ENCODE data around the gene DLX5. TPM values are rescaled to one million over a fixed set of nuclear protein-coding genes. Genes with fewer than 3 reads are reported as not detected.

The DLX5 gene
- polyA plus RNA-seq, 1 experiment = not detected

DNA sequence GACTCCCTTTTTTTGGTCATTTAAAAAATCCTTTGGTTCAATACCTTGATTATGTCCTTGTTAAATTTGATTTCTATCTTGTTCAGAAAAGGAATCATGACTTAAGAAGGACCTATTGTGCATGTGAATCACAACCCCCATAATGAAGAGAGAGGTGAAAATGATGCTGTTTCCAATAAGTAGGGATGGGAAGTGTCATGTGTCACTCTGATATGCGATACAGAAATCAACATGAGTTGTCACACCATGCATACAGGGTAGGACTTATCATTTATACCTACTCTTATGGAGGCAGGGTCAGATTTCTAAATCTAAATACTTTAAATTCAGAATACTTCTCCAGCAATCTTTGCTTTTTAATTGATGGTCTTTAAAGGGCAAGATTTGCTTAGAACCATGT lies 38.6 kb downstream of the DLX5 start:
- ChIA-PET POLR2A (no interaction called here), CTCF (no interaction called here)
- Histone ChIP-seq H3K36me3 (ENCODE audit: control insufficient read depth, insufficient read depth, low read length) (no peaks in the 10 kb centered on the region), H3K27me3 (ENCODE audit: control insufficient read depth, insufficient read depth, low read length) (peaks cover 3% of the 10 kb centered on the region), H3K4me3 (ENCODE audit: low read depth, low read length) (no peak overlapping the region)
- DNase-seq (ENCODE audit: low read depth) = no peak
- TF ChIP-seq, protein P1, sequence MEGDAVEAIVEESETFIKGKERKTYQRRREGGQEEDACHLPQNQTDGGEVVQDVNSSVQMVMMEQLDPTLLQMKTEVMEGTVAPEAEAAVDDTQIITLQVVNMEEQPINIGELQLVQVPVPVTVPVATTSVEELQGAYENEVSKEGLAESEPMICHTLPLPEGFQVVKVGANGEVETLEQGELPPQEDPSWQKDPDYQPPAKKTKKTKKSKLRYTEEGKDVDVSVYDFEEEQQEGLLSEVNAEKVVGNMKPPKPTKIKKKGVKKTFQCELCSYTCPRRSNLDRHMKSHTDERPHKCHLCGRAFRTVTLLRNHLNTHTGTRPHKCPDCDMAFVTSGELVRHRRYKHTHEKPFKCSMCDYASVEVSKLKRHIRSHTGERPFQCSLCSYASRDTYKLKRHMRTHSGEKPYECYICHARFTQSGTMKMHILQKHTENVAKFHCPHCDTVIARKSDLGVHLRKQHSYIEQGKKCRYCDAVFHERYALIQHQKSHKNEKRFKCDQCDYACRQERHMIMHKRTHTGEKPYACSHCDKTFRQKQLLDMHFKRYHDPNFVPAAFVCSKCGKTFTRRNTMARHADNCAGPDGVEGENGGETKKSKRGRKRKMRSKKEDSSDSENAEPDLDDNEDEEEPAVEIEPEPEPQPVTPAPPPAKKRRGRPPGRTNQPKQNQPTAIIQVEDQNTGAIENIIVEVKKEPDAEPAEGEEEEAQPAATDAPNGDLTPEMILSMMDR (IDR thresholded peaks at IDR 0.05; ENCODE audit: insufficient read depth, low read depth, low read length) = no peak

- Histone ChIP-seq H3K36me3 (ENCODE audit: control insufficient read depth, insufficient read depth, low read length) (no peaks in the 10 kb centered on the region), H3K27me3 (ENCODE audit: control insufficient read depth, insufficient read depth, low read length) (no peaks in the 10 kb centered on the region), H3K4me3 (ENCODE audit: low read depth, low read length) (no peak overlapping the region)
- DNase-seq (ENCODE audit: low read depth) = no peak
- TF ChIP-seq, protein P1 (IDR thresholded peaks at IDR 0.05; ENCODE audit: insufficient read depth, low read depth, low read length) = no peak
- CTCF ChIA-PET = no interaction called here
- POLR2A ChIA-PET = no interaction called here
These were observed 42.0 kb downstream of the DLX5 start for GRCh38 chr7:96982586-96982985.

DNA sequence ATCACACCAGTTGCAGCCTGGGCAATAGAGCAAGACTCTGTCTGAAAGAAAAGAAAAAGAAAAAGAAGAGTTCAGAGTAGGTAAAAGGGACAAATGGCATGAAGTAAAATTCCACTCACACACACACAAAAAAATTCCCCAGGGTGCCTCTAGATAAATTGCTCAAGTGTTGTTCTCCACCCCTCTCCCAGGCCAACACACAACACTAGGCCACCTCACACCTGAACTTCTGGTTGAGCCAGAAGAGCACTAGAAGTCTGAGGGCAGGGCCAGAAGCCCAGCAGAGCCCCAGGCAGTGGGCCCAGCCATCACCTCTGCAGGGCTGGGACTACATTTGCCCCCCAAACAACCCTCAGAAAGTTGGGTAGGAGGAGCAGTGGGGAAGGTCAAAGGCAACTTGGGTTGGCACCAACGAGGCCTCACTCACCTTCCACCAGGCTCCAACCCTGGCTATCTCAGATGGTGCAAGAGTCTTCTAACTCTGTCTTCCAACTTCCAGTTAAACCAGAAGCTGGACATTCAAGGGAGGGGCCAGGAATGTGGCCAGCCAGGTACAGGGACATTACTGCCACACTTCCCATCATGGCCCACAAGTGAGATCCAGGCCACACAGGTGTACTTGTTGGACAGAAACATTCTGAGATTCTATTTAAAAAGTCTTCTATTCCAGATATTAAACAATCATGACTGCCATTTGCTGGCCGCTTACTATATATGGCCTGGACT lies 44.9 kb downstream of the DLX5 start:
- Histone ChIP-seq H3K4me3 (ENCODE audit: low read depth, low read length) (no peak overlapping the region), H3K27me3 (ENCODE audit: control insufficient read depth, insufficient read depth, low read length) (no peaks in the 10 kb centered on the region), H3K36me3 (ENCODE audit: control insufficient read depth, insufficient read depth, low read length) (no peaks in the 10 kb centered on the region)
- TF ChIP-seq, protein P1 (IDR thresholded peaks at IDR 0.05; ENCODE audit: insufficient read depth, low read depth, low read length) = no peak
- POLR2A ChIA-PET = no interaction called here
- DNase-seq (ENCODE audit: low read depth) = no peak
- CTCF ChIA-PET = no interaction called here

GRCh38 chr7:96977445-96977844 lies 47.2 kb downstream of the DLX5 start:
- CTCF ChIA-PET = no interaction called here

DNA sequence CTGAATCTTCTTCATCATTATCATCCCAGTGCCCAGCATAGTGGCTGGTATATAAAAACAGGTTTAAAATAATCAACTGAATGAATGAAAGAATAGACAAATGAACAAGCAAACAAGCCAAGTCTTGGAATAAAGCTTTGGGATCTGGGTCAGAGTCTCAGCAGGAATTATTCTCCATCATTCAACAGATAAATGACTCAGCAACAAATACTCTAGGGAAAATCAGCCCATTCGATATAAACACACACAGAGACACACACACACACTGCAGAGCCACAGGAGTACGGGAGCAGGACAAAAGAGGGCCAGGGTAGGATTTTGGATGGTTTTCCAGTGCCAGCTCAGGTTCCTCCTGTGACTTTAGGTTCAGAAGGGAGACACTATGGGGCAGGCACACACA lies 48.5 kb downstream of the DLX5 start:
- CTCF ChIA-PET = no interaction called here
- DNase-seq (ENCODE audit: low read depth) = no peak
- POLR2A ChIA-PET = no interaction called here
- no peaks in the 10 kb centered on the region for H3K27me3 ChIP-seq (ENCODE audit: control insufficient read depth, insufficient read depth, low read length)
- TF ChIP-seq, protein P1 (IDR thresholded peaks at IDR 0.05; ENCODE audit: insufficient read depth, low read depth, low read length) = no peak
- H3K36me3 ChIP-seq (ENCODE audit: control insufficient read depth, insufficient read depth, low read length) = no peaks in the 10 kb centered on the region
- H3K4me3 ChIP-seq (ENCODE audit: low read depth, low read length) = no peak overlapping the region

More at GRCh38 chr7:96977445-96977844, 47.2 kb downstream of the DLX5 start:
- TF ChIP-seq, protein P1 (IDR thresholded peaks at IDR 0.05; ENCODE audit: insufficient read depth, low read depth, low read length) = no peak
- POLR2A ChIA-PET = no interaction called here
- no peak for DNase-seq (ENCODE audit: low read depth)
- H3K36me3 ChIP-seq (ENCODE audit: control insufficient read depth, insufficient read depth, low read length) = no peaks in the 10 kb centered on the region
- no peak overlapping the region for H3K4me3 ChIP-seq (ENCODE audit: low read depth, low read length)
- no peaks in the 10 kb centered on the region for H3K27me3 ChIP-seq (ENCODE audit: control insufficient read depth, insufficient read depth, low read length)
